DMS79 (cell line): ENCODE data around the gene ARV1.
"Not testable (repeated sequence)": the region's sequence is repeated elsewhere in the genome, so short reads cannot be mapped to it uniquely, and the experiment has no call there.

Experiments used
- DNase-seq: peaks from one replicate; lab custom pipeline; 2025; lab: John Stamatoyannopoulos, UW

The ARV1 gene

GRCh38 chr1:230976825-230977747, 1.8 kb upstream of the ARV1 start:
- DNase-seq = no peak

GRCh38 chr1:230977761-230978490, 968 bp upstream of the ARV1 start:
- peak; percentile 22 for DNase-seq

- no peak for DNase-seq
Observed at GRCh38 chr1:230979389-230979716, 459 bp downstream of the ARV1 start.

- DNase-seq = no peak
Observed at GRCh38 chr1:230979952-230980351, 1.1 kb downstream of the ARV1 start.

- DNase-seq = no peak
Observed at GRCh38 chr1:230982696-230983095, 3.8 kb downstream of the ARV1 start.

GRCh38 chr1:230983811-230984210, 4.9 kb downstream of the ARV1 start:
- DNase-seq = no peak

GRCh38 chr1:230984622-230985515, 6.0 kb downstream of the ARV1 start:
- DNase-seq = not testable (repeated sequence)

- no peak for DNase-seq
Observed at GRCh38 chr1:230985711-230986110, 6.8 kb downstream of the ARV1 start.

- no peak for DNase-seq
Observed at GRCh38 chr1:230986976-230987375, 8.1 kb downstream of the ARV1 start.

- DNase-seq = no peak
Observed at GRCh38 chr1:230987448-230987847, 8.6 kb downstream of the ARV1 start.

- peak; percentile 19 for DNase-seq
Observed at GRCh38 chr1:230992100-230992774, 13.3 kb downstream of the ARV1 start.

- no peak for DNase-seq
Observed at GRCh38 chr1:230994860-230995259, 16.0 kb downstream of the ARV1 start.

GRCh38 chr1:231000201-231000600, 21.3 kb downstream of the ARV1 start:
- no peak for DNase-seq

GRCh38 chr1:231000639-231001038, 21.7 kb downstream of the ARV1 start:
- no peak for DNase-seq

- DNase-seq = no peak
Observed at GRCh38 chr1:231001892-231002291, 23.0 kb downstream of the ARV1 start.

GRCh38 chr1:231007535-231007934, 28.6 kb downstream of the ARV1 start:
- DNase-seq = not testable (repeated sequence)

GRCh38 chr1:231011360-231011759, 32.5 kb downstream of the ARV1 start:
- DNase-seq = no peak

- no peak for DNase-seq
Observed at GRCh38 chr1:231011963-231012362, 33.1 kb downstream of the ARV1 start.

GRCh38 chr1:231013391-231014015, 34.6 kb downstream of the ARV1 start:
- DNase-seq = no peak

GRCh38 chr1:231016234-231016633, 37.3 kb downstream of the ARV1 start:
- DNase-seq = no peak

- no peak for DNase-seq
Observed at GRCh38 chr1:231016966-231017365, 38.1 kb downstream of the ARV1 start.
